ENCODE measurements around the gene FPGS. TPM values are rescaled to one million over a fixed set of nuclear protein-coding genes. Genes with fewer than 3 reads are reported as not detected.

FPGS gene
- polyA plus RNA-seq, 1 of the 3 experiments (the other 2 are of a cell fraction), result 82.7 TPM

DNA sequence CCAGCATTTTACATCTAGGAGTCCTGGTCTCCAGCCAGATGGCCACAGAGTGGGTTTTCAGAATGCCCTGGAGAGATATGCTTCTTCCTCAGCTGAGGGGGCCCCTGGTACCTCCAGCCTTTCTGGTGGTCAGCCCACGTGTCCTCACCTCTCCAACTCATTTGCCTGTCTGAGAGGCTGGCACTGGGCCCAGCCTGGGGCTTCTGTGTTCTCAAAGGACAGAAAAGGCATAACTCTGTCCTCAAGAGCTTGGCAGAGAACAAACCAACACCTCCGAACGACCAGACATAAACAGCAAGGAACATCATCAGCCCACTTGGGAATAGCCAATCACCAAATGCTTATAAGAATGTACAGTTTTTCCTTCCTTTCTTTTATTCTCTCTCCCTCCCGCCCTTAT is 34.7 kb downstream of the FPGS start:
- POLR2A ChIA-PET, result interaction anchor here (1.0 kb wide), 1 partner anchor 11 kb away, joined by 3 read pairs; no protein-coding TSS in a partner anchor

More for the DNA sequence above, 34.7 kb downstream of the FPGS start:
- peaks cover 0 to 34% of the 10 kb centered on the region in 2 experiments; a peak in 3 of 4 replicates for H3K4me1 ChIP-seq (ENCODE audit: control insufficient read depth in 1 of 2, insufficient read depth in 2 of 2, low read depth in 1 of 2, low read length in 1 of 2)
- H3F3A ChIP-seq (replicated peaks; ENCODE audit: insufficient read depth), result peaks cover 27% of the 10 kb centered on the region
- H3K9me3 ChIP-seq, result no peaks in the 10 kb centered on the region
- peaks cover 28% of the 10 kb centered on the region; the same call in 1 of the 2 replicates for H3K79me2 ChIP-seq (ENCODE audit: insufficient read depth)
- no peaks in the 10 kb centered on the region for H3K9me2 ChIP-seq
- H3K4me3 ChIP-seq (ENCODE audit: low read depth in 2 of 2, low read length in 1 of 2), result no peak overlapping the region
- peak overlapping the region in 1 of 2 experiments; percentile 84; a peak in 1 of 4 replicates for H3K27ac ChIP-seq (ENCODE audit: low read depth in 2 of 2, low read length in 1 of 2)
- H3K9ac ChIP-seq, result no peak overlapping the region
- TF ChIP-seq MXI1 (IDR thresholded peaks at IDR 0.05; ENCODE audit: low read depth, low read length), result no peak
- TF ChIP-seq CHD2 (IDR thresholded peaks at IDR 0.05; ENCODE audit: low read length, partially characterized antibody), result no peak
- TF ChIP-seq, protein P1, sequence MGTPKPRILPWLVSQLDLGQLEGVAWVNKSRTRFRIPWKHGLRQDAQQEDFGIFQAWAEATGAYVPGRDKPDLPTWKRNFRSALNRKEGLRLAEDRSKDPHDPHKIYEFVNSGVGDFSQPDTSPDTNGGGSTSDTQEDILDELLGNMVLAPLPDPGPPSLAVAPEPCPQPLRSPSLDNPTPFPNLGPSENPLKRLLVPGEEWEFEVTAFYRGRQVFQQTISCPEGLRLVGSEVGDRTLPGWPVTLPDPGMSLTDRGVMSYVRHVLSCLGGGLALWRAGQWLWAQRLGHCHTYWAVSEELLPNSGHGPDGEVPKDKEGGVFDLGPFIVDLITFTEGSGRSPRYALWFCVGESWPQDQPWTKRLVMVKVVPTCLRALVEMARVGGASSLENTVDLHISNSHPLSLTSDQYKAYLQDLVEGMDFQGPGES (IDR thresholded peaks at IDR 0.05; ENCODE audit: low read depth, low read length), result no peak
- no peak for TF ChIP-seq CTCF (IDR thresholded peaks at IDR 0.05)
- TF ChIP-seq FOXM1 (IDR thresholded peaks at IDR 0.05; ENCODE audit: low read depth), result no peak
- TF ChIP-seq NRF1 (IDR thresholded peaks at IDR 0.05; ENCODE audit: low read depth, low read length), result no peak
- TF ChIP-seq, protein P2, sequence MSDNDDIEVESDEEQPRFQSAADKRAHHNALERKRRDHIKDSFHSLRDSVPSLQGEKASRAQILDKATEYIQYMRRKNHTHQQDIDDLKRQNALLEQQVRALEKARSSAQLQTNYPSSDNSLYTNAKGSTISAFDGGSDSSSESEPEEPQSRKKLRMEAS (IDR thresholded peaks at IDR 0.05; ENCODE audit: low read depth), result no peak
- TF ChIP-seq EP300 (IDR thresholded peaks at IDR 0.05; ENCODE audit: borderline replicate concordance in 1 of 2, low read depth in 1 of 2, low read length in 1 of 2), result no peak
- no peak for TF ChIP-seq NFIC (IDR thresholded peaks at IDR 0.05; ENCODE audit: borderline replicate concordance)
- TF ChIP-seq RCOR1 (IDR thresholded peaks at IDR 0.05; ENCODE audit: low read length), result no peak
- no peak for TF ChIP-seq EZH2phosphoT487 (IDR thresholded peaks at IDR 0.05; ENCODE audit: borderline replicate concordance, low read depth)
- TF ChIP-seq TEAD4 (IDR thresholded peaks at IDR 0.05; ENCODE audit: borderline replicate concordance, insufficient read depth), result no peak
- no peak for TF ChIP-seq JUND (IDR thresholded peaks at IDR 0.05)
- no peak for TF ChIP-seq RFX5 (IDR thresholded peaks at IDR 0.05; ENCODE audit: low read length)
- TF ChIP-seq ELF1 (IDR thresholded peaks at IDR 0.05), result no peak
- no peak for TF ChIP-seq TCF12 (IDR thresholded peaks at IDR 0.05)
- H2AFZ ChIP-seq (ENCODE audit: low read depth), result no peak overlapping the region
- H3K36me3 ChIP-seq (replicated peaks in 1 of 2; ENCODE audit: control insufficient read depth in 1 of 2, insufficient read depth in 2 of 2, low read length in 1 of 2), result peaks cover 3 to 4% of the 10 kb centered on the region in 2 experiments
- no peaks in the 10 kb centered on the region for H3K27me3 ChIP-seq (ENCODE audit: insufficient read depth)
- DNase-seq, result no peak
- no peaks in the 10 kb centered on the region for H4K20me1 ChIP-seq (ENCODE audit: insufficient read depth)
- WGBS (ENCODE audit: low lambda C conversion rate), result 96% methylated on average over 4 of the region's 4 CpGs
- peak overlapping the region; percentile 93; the same call in 1 of the 2 replicates for H3K4me2 ChIP-seq
- CTCF ChIA-PET, result interaction anchor here (0.7 to 1.4 kb wide), 4 partner anchors 9 to 20 kb away, joined by 3 to 5 read pairs (median 3); partner anchors contain the start of gene ENG
